Fibroblast of villous mesenchyme (primary cell): ENCODE measurements around the gene ATG14. TPM values are rescaled to one million over a fixed set of nuclear protein-coding genes. Genes with fewer than 3 reads are reported as not detected.

Experiments used
- DNase-seq: peaks from one replicate; pipeline ENCODE4 v3.0.0-alpha.2; 2010; ENCODE audit warnings: low read depth
- H3K4me3 ChIP-seq: 2 replicates; pipeline ENCODE4 v1.5.1; 2011; ENCODE audit warnings: low read depth, mild to moderate bottlenecking, low read length
- CTCF ChIP-seq: IDR thresholded peaks from 2 replicates; pipeline ENCODE4 v1.5.1; 2012; ENCODE audit warnings: low read depth, mild to moderate bottlenecking, low read length; ENCODE audit not compliant: insufficient read depth
- total RNA-seq: library from RNA; depleted of rRNA; stranded (reverse); fragments of >200 nt; gene quantifications from 2 replicates; pipeline ENCODE4 v1.2.3, GENCODE V29; 2012

Gene ATG14
- total RNA-seq, 1 donor: 14.7 TPM

GRCh38 chr14:55373784-55374705 lies 37.6 kb downstream of the ATG14 start:
- no peak overlapping the region for H3K4me3 ChIP-seq
- peak; percentile 53 for DNase-seq
- no peak for TF ChIP-seq CTCF

DNA sequence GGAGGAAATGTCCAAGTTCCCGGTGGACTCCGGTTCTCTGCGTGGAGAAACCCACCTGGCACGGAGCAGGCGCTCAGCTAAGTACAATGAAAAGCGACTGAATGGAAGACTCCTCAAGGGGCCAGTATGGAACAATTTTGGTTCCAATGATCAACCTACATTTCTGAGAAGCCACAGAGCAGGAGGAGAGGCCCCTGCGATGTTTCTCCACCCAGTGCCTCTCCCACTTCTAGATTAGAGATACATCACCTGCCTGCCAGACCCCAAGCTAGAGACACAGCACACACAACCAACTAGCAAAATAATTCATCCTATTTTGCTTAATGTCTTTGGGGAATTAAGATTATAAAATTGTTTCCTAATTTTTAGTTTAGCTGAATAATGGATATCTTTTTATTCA lies 38.8 kb downstream of the ATG14 start:
- DNase-seq: no peak
- H3K4me3 ChIP-seq: no peak overlapping the region
- no peak for TF ChIP-seq CTCF

DNA sequence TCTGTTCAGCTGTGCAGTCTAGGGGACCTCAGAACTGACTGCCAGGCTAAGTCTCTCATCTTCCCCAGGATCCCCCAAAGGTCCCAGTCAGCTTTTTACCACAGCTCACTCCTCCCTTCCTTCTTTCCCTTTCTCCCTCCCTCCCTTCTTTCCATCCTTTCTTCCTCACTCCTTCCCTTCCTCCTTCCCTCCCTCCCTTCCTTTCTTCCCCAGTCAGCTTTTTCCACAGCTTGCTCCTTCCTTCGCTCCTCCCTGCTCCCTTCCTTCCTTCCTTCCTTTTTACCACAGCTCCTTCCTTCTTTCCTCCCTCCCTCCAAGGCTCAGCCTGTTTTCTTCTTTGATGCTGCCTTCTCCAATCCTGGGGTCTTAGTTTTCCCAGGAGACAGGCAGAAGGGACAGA lies 39.2 kb downstream of the ATG14 start:
- no peak for TF ChIP-seq CTCF

GRCh38 chr14:55370883-55371455 lies 40.7 kb downstream of the ATG14 start:
- no peak for TF ChIP-seq CTCF

More for the DNA sequence above, 39.2 kb downstream of the ATG14 start:
- no peak overlapping the region for H3K4me3 ChIP-seq
- no peak for DNase-seq

DNA sequence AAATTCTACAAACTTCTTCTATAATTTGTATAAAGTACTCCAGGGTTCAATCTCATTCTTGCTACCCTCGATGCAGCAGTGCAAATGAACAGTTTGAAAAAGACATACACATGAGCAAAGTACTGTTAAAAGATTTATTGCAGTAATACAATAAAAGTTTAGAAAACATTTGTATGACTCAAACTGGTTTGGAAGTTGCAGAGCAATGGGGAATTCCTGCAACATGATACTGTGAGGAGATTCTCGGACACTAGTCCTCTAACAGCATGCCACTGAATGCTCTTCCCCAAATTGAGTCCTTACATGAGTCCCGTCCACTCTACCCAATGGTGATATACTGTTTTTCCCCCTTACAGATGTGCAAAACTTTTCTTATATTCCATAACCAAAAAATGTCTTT lies 45.4 kb downstream of the ATG14 start:
- TF ChIP-seq CTCF: no peak
- no peak overlapping the region for H3K4me3 ChIP-seq
- peak; percentile 79 for DNase-seq

More at GRCh38 chr14:55370883-55371455, 40.7 kb downstream of the ATG14 start:
- DNase-seq: no peak
- no peak overlapping the region for H3K4me3 ChIP-seq

DNA sequence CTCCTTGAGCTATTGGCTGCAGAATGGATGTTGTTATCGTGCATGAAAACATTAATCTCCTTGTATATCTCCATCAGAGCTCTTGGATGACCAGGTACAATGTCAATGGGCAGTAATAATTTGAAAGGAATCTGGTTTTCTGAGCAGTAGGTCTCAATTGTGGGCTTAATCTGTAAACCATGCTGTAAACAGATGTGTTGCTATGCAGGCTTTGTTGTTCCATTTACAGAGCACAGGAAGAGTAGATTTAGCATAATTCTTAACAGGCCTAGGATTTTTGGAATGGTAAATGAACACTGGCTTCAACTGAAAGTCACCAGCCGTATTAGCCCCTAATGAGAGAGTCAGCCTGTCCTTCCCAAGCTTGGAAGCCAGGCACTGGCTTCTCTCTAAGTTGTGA lies 50.4 kb downstream of the ATG14 start:
- TF ChIP-seq CTCF: no peak
- no peak for DNase-seq
- no peak overlapping the region for H3K4me3 ChIP-seq
